ENCODE data around the gene NOL9. TPM values are rescaled to one million over a fixed set of nuclear protein-coding genes. Genes with fewer than 3 reads are reported as not detected.

The NOL9 gene
- total RNA-seq, 4 donors from 2014 or later = 4.7 to 44.8 (median 23.7) TPM

- no peaks in the 10 kb centered on the region for H3K27me3 ChIP-seq
- H3K9me3 ChIP-seq = no peaks in the 10 kb centered on the region
- H3K27ac ChIP-seq = peak within 1 kb of the TSS; percentile 77 to 86
- intact Hi-C loops (cut with DNase I; ENCODE audit: low total_unique reads) = loop anchor here (2.0 to 10.0 kb wide), 2 partner anchors 46 to 80 kb away; no protein-coding TSS in a partner anchor
- TF ChIP-seq POLR2A (IDR thresholded peaks at IDR 0.05) (no peak), CTCF (IDR thresholded peaks at IDR 0.05) (no peak)
- no peaks in the 10 kb centered on the region for H3K36me3 ChIP-seq
- H3K4me1 ChIP-seq = peaks cover 7% of the 10 kb centered on the region in 2 donors
- H3K4me3 ChIP-seq = peak within 1 kb of the TSS; percentile 86 to 91
- peak; percentile 22 to 41 for DNase-seq
Observed at GRCh38 chr1:6554907-6555778, 830 bp upstream of the NOL9 start, which contains the start of gene TAS1R1. Gene TAS1R1 (plus strand): TSS chr1:6555307. CDS start chr1:6555374, 67 bp downstream.

GRCh38 chr1:6547301-6547700 lies 7.0 kb downstream of the NOL9 start:
- intact Hi-C loops (cut with DNase I; ENCODE audit: low total_unique reads) = no loop called here
- Histone ChIP-seq H3K4me1 (no peaks in the 10 kb centered on the region), H3K4me3 (no peak overlapping the region), H3K27me3 (no peaks in the 10 kb centered on the region), H3K27ac (no peak overlapping the region), H3K9me3 (no peaks in the 10 kb centered on the region), H3K36me3 (no peaks in the 10 kb centered on the region)
- TF ChIP-seq POLR2A (IDR thresholded peaks at IDR 0.05) = no peak
- no peak for TF ChIP-seq CTCF (IDR thresholded peaks at IDR 0.05)
- DNase-seq = no peak

GRCh38 chr1:6546326-6546725 lies 8.0 kb downstream of the NOL9 start:
- no peaks in the 10 kb centered on the region for H3K27me3 ChIP-seq
- H3K4me1 ChIP-seq = no peaks in the 10 kb centered on the region
- H3K4me3 ChIP-seq = no peak overlapping the region
- no peaks in the 10 kb centered on the region for H3K36me3 ChIP-seq
- no peaks in the 10 kb centered on the region for H3K9me3 ChIP-seq
- no peak for DNase-seq
- TF ChIP-seq POLR2A (IDR thresholded peaks at IDR 0.05) (no peak), CTCF (IDR thresholded peaks at IDR 0.05) (no peak)
- no peak overlapping the region for H3K27ac ChIP-seq
- intact Hi-C loops (cut with DNase I; ENCODE audit: low total_unique reads) = no loop called here

GRCh38 chr1:6545276-6546112 lies 8.8 kb downstream of the NOL9 start:
- intact Hi-C loops (cut with DNase I; ENCODE audit: low total_unique reads) = no loop called here
- DNase-seq = no peak

More at GRCh38 chr1:6545276-6546112, 8.8 kb downstream of the NOL9 start:
- Histone ChIP-seq H3K36me3 (no peaks in the 10 kb centered on the region), H3K27ac (no peak overlapping the region), H3K4me1 (no peaks in the 10 kb centered on the region), H3K27me3 (no peaks in the 10 kb centered on the region), H3K9me3 (no peaks in the 10 kb centered on the region), H3K4me3 (no peak overlapping the region)
- no peak for TF ChIP-seq POLR2A (IDR thresholded peaks at IDR 0.05)
- TF ChIP-seq CTCF (IDR thresholded peaks at IDR 0.05) = no peak
